ENCODE measurements around the gene IL20RA. TPM values are rescaled to one million over a fixed set of nuclear protein-coding genes. Genes with fewer than 3 reads are reported as not detected.

The IL20RA gene
- total RNA-seq, 6 donors from 2014 or later = 7.5 to 44.8 (median 9.7) TPM

GRCh38 chr6:137024237-137024990 is 20.4 kb downstream of the IL20RA start:
- DNase-seq (no peak), ATAC-seq (ENCODE audit: low FRiP score in 2 of 2) (no peak)
- Histone ChIP-seq H3K4me1 (no peaks in the 10 kb centered on the region), H3K9me3 (no peaks in the 10 kb centered on the region), H3K36me3 (no peaks in the 10 kb centered on the region), H3K27me3 (no peaks in the 10 kb centered on the region), H3K4me3 (no peak overlapping the region), H3K27ac (no peak overlapping the region)
- TF ChIP-seq POLR2AphosphoS5 (IDR thresholded peaks at IDR 0.05) = no peak
- no peak for TF ChIP-seq EP300 (IDR thresholded peaks at IDR 0.05)
- no peak for TF ChIP-seq CTCF (IDR thresholded peaks at IDR 0.05)
- TF ChIP-seq POLR2A (IDR thresholded peaks at IDR 0.05) = no peak
- WGBS, 2 donors = 80 to 85% methylated on average over 3 of the region's 3 CpGs

- Histone ChIP-seq H3K27ac (no peak overlapping the region), H3K4me1 (no peaks in the 10 kb centered on the region), H3K27me3 (no peaks in the 10 kb centered on the region), H3K9me3 (no peaks in the 10 kb centered on the region), H3K36me3 (no peaks in the 10 kb centered on the region), H3K4me3 (no peak overlapping the region)
- TF ChIP-seq POLR2AphosphoS5 (IDR thresholded peaks at IDR 0.05) = no peak
- no peak for TF ChIP-seq POLR2A (IDR thresholded peaks at IDR 0.05)
- no peak for TF ChIP-seq CTCF (IDR thresholded peaks at IDR 0.05)
- TF ChIP-seq EP300 (IDR thresholded peaks at IDR 0.05) = no peak
- no peak for DNase-seq
- WGBS, 2 donors = 76 to 79% methylated on average over 4 of the region's 4 CpGs
- ATAC-seq (ENCODE audit: low FRiP score in 2 of 2) = no peak
These were observed 24.0 kb downstream of the IL20RA start for GRCh38 chr6:137020776-137021175.

- Histone ChIP-seq H3K4me3 (no peak overlapping the region), H3K27me3 (no peaks in the 10 kb centered on the region), H3K27ac (no peak overlapping the region), H3K36me3 (no peaks in the 10 kb centered on the region), H3K9me3 (no peaks in the 10 kb centered on the region), H3K4me1 (no peaks in the 10 kb centered on the region)
- DNase-seq = no peak
- no peak for ATAC-seq (ENCODE audit: low FRiP score in 2 of 2)
- 59 to 60% methylated on average over 3 to 4 of the region's 4 CpGs for WGBS, 2 donors
- TF ChIP-seq POLR2A (IDR thresholded peaks at IDR 0.05) = no peak
- no peak for TF ChIP-seq POLR2AphosphoS5 (IDR thresholded peaks at IDR 0.05)
These were observed 25.1 kb downstream of the IL20RA start for GRCh38 chr6:137019476-137020272.

- WGBS, 2 donors = 61 to 70% methylated on average over 3 of the region's 3 CpGs
- ATAC-seq (ENCODE audit: low FRiP score in 2 of 2) = no peak
- no peaks in the 10 kb centered on the region for H3K27me3 ChIP-seq
These were observed 27.7 kb downstream of the IL20RA start for GRCh38 chr6:137017081-137017480.

More at GRCh38 chr6:137017081-137017480, 27.7 kb downstream of the IL20RA start:
- no peaks in the 10 kb centered on the region for H3K36me3 ChIP-seq
- H3K4me3 ChIP-seq = no peak overlapping the region
- H3K4me1 ChIP-seq = no peaks in the 10 kb centered on the region
- DNase-seq = no peak
- no peak overlapping the region for H3K27ac ChIP-seq
- no peak for TF ChIP-seq POLR2A (IDR thresholded peaks at IDR 0.05)
- TF ChIP-seq POLR2AphosphoS5 (IDR thresholded peaks at IDR 0.05) = no peak
- TF ChIP-seq EP300 (IDR thresholded peaks at IDR 0.05) = no peak
- TF ChIP-seq CTCF (IDR thresholded peaks at IDR 0.05) = no peak
- H3K9me3 ChIP-seq = no peaks in the 10 kb centered on the region
